HG02610 (cell line): Measurements from ENCODE around the gene SLC23A2.
"Not testable (repeated sequence)": the region's sequence is repeated elsewhere in the genome, so short reads cannot be mapped to it uniquely, and the experiment has no call there.

Source experiments
- ATAC-seq: cut with Tn5 transposase; IDR thresholded peaks from one replicate; pipeline ENCODE4 v1.9.1; 2021; ENCODE audit warnings: mild to moderate bottlenecking, moderate library complexity; ENCODE audit not compliant: unreplicated experiment

SLC23A2 gene

DNA sequence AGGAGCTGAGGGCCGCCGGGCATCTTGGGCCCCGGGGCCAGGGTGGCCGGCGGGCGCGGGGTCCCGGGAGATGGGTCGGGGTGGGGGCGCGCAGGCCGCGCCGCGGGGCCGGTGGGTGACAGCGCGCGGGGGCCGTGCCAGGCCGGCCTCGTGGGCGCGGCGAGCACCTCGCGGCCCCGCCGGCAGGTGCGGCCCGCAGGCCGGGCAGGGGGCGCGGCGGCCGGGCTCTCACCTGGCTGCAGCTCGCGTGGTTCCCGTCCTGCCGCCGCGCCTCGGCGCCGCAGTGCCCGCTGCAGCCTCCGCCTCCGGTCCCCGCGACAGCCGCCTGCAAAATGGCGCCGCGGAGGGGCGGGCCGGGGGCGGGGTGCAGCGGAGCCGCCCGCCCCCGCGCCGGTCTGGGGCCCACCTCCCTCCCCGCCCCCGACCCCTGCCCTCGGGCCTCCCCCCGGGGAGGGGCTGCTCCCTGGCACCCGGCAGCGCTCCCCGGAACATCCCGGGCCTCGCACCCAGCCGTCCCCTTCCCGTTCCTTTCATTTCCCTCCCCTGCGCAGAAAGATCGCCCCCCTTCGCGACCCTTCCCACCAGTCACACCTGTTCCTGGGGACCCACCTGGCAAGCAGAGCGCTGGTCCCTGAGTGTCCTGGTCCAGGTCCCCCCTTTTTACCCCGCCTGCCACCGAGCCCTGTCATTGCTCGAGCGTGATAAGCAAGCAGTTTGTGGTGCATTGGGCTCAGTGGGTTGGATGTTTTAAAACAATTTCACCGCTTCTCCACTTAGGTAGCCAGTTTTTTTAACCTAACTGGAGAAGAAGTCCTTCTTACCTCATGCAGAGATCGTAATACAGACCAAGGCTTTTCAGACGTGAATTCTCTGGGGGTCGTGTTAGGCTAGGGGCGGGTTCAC is at the start of gene SLC23A2:
Gene SLC23A2, minus strand, starts transcription at position 337 of the 903 bp plus-strand sequence. CDS start 68,948 bp downstream, outside the sequence.
- ATAC-seq, result no peak

GRCh38 chr20:5046656-5047339 is 45.5 kb upstream of the SLC23A2 start:
- ATAC-seq, result no peak

DNA sequence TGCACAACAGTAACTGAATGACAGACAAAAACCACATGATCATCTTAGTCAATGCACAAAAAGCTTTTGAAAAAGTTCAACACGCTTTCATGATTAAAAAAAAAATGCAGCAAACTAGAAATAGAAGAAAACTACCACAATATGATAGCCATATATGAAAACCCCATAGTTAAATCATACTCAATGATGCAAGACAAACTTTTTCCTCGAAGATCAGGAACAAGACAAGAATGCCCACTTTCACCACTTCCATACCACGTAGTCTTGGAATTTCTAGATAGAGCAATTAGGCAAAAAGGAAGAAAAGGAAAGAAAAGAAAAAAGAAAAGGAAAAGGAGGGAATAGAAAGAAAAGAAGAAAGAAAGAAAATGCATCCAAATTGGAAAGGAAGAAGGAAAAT is 44.6 kb upstream of the SLC23A2 start:
- no peak for ATAC-seq

DNA sequence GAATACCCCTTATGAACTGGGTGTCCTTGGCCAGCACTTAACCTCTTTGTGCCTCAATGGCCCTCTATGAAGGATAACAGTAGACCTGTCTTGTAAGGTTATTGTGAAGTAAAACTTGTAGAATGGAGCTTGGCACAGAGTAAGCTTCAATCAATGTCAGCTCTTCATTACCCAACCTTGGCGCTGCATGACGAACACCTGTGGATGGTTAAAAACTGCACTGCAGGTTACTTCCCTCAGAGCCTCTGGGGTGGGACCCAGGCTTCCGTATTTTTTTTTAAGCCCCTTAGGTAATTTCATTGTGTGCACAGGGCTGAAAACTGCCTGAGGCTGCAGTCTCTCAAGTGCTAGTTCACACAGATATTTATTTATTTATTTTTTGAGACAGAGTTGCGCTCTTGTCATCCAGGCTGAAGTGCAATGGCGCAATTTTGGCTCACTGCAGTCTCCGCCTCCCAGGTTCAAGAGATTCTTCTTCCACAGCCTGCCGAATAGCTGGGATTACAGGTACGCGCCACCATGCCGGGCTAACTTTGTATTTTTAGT is 42.8 kb upstream of the SLC23A2 start:
- no peak for ATAC-seq

GRCh38 chr20:5041433-5041832 is 40.1 kb upstream of the SLC23A2 start:
- ATAC-seq, result no peak

DNA sequence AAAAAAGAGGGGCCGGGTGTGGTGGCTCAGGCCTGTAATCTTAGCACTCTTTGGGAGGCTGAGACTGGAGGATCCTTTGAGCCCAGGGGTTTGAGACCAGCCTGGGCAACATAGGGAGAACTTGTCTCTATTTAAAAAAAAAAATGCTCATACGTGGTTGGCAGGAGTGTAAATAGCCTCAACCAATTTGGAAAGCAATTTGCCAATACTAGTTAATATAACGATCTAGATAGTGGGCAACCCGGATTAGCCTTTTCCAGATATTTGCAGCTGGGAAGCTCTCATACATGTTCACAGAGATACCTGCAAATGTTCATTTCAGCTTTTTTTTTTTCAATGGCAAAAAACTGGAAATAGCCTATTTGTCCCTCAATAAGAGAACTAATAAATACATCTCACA is 39.0 kb upstream of the SLC23A2 start:
- no peak for ATAC-seq

GRCh38 chr20:5039889-5040288 is 38.6 kb upstream of the SLC23A2 start:
- ATAC-seq, result no peak

GRCh38 chr20:5039255-5039657 is 37.9 kb upstream of the SLC23A2 start:
- peak; percentile 62 for ATAC-seq

- ATAC-seq, result no peak
These were observed 35.5 kb upstream of the SLC23A2 start for GRCh38 chr20:5036828-5037227.

- not testable (repeated sequence) for ATAC-seq
These were observed 34.2 kb upstream of the SLC23A2 start for GRCh38 chr20:5035518-5035917.

GRCh38 chr20:5033566-5033965 is 32.3 kb upstream of the SLC23A2 start:
- ATAC-seq, result no peak

DNA sequence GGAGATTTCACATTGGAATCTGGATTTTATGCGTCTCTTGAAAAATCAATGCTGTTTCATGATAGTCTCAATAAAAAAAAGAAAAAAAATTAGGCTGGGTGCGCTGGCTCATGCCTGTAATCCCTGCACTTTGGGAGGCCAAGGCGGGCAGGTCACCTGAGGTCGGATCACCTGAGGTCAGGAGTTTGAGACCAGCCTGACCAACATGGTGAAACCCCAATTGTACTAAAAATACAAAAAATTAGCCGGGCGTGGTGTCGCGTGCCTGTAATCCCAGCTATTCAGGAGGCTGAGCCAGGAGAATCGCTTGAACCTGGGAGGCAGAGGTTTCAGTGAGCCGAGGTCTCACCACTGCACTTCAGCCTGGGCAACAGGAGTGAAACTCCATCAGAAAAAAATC is 30.4 kb upstream of the SLC23A2 start:
- ATAC-seq, result not testable (repeated sequence)

DNA sequence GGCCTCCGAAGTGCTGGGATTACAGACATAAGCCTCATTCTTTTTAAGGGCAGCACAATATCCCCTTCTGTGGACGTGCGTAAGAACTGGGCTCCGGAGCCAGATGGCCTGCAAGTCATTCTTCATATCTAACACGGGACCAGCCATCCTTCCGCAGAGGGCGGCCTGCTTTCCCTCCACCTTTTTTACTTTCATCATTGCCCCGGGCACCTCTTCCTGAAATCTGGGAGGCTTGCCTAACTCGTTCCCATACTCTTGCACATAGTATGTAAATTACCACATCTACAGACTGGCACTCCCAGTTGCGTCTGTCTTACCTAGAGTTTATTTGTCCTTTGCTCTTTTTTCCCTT is 29.9 kb upstream of the SLC23A2 start:
- no peak for ATAC-seq

DNA sequence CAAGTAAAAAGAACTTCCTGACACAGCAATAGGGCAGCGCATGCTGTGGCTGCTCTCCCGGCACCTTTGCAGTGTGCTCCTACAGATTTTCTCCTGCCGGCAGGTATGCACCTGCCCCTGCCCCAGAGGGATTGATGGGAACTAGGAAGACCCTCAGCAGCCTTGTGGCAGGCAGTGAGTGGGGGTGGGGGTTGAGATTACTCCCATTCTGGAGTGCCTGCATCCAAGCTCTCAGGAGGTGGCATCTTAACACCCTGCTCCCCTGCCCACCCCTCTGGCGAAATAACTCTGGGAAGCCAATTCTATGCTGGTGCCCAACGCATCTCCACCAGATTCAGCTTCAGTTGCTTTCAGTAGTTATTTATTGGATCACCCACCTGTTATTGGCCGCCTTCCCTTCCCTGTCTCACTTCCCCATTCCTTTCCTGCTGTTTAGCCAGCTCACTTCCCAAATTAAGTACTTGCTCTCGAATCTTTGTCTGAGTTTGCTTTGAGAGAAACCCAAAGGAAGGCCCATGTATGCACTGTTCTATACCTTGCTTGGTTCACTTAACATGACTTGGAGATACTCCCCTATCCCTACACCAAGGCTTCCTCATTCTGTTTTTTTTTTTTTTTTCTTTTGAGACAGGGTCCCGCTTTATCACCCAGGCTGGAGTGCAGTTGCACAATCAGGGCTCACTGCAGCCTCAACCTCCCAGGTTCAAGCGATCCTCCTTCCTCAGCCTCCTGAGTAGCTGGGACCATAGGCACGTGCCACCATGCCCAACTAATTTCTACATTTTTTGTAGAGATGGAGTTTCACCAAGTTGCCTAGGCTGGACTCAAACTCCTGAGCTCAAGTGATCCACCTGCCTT is 29.3 kb upstream of the SLC23A2 start:
- ATAC-seq, result no peak

DNA sequence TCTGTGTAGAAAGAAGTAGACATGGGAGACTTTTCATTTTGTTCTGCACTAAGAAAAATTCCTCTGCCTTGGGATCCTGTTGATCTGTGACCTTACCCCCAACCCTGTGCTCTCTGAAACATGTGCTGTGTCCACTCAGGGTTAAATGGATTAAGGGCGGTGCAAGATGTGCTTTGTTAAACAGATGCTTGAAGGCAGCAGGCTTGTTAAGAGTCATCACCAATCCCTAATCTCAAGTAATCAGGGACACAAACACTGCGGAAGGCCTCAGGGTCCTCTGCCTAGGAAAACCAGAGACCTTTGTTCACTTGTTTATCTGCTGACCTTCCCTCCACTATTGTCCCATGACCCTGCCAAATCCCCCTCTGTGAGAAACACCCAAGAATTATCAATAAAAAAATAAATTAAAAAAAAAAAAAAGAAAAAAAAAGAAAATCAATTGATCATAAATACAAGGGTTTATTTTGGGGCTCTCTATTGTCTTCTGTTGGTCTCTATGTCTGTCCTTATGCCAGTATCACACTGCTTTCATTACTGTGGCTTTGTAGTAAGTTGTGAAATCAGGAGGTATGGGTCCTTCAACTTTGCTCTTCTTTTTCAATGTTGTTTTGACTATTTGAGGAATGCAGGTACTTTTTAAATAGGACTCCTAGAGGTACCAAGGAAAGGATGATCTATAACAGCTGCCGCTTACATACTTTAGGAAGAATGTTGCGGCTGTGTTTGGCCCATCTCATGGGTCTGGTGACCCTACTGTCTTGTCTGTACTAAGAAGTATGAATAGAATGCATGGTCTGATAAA is 27.1 kb upstream of the SLC23A2 start:
- ATAC-seq, result not testable (repeated sequence)

- no peak for ATAC-seq
These were observed 23.7 kb upstream of the SLC23A2 start for GRCh38 chr20:5024982-5025381.

DNA sequence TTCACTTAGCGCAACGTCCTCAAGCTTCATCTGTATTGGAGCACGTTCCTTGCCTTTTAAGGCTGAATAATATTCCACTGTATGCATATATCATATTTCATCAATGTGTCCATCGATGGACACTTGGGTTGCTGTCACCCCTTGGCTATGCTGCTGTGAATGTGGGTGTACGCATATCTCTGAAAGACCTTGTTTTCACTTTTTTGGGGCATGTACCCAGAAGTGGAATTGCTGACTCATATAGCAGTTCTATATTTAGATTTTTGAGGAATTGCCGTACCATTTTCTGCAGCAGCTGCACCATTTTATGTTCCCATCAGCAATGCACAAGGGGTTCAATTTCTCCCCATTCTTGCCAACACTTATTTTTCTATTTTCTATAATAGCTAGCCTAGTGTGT is 22.8 kb upstream of the SLC23A2 start:
- ATAC-seq, result no peak

DNA sequence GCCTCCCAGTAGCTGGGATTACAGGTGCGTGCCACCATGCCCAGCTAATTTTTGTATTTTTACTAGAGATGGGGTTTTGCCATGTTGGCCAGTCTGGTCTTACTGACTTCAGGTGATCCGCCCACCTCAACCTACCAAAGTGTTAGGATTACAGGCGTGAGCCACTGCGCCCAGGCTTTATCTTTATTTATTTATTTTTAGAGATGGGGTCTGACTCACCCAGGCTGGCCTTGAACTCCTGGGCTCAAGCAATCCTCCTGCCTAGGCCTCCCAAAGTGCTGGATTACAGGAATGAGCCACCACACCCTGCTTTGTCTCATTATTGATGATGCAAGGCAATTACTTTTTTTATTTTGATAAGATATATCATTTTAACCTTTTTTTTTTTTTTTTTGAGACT is 21.9 kb upstream of the SLC23A2 start:
- not testable (repeated sequence) for ATAC-seq

- ATAC-seq, result no peak
These were observed 19.4 kb upstream of the SLC23A2 start for GRCh38 chr20:5020760-5021159.
